UCSD-AML1 (cell line): Measurements from ENCODE around the gene TAS1R1.

Experiments used
- DNase-seq: peaks from one replicate; lab custom pipeline; 2025; ENCODE audit not compliant: unreplicated experiment; lab: John Stamatoyannopoulos, UW

The TAS1R1 gene

DNA sequence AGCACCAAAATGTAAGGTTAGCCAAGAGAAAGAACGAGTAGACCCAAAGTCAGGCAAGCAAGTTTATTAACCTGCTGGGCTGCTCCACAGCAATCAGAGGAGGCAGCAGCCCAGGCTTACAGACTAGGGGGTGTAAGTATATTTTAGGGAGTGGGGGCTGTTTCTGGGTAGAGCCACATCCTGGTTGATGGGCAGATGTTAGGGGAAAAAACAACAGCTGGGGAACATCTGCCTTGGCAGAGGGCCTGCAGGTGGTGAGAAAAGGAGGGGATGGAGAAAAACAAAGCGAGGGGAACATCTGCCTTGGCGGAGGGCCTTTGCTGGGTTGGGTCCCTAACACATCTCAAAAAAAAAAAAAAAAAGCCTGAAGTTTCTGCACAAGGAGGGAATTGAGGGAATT, 15.0 kb downstream of the TAS1R1 start:
- DNase-seq = no peak

DNA sequence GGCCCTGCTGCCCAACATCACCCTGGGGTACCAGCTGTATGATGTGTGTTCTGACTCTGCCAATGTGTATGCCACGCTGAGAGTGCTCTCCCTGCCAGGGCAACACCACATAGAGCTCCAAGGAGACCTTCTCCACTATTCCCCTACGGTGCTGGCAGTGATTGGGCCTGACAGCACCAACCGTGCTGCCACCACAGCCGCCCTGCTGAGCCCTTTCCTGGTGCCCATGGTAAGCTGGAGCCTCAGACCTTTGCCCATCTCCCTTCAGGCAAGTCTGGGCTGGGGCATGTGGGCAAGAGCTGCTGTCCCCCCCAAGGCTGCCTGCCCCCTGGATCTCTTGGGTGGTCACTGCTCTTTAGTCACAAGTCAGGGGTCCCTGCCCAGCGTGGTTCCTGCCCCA, 15.9 kb downstream of the TAS1R1 start:
- no peak for DNase-seq

DNA sequence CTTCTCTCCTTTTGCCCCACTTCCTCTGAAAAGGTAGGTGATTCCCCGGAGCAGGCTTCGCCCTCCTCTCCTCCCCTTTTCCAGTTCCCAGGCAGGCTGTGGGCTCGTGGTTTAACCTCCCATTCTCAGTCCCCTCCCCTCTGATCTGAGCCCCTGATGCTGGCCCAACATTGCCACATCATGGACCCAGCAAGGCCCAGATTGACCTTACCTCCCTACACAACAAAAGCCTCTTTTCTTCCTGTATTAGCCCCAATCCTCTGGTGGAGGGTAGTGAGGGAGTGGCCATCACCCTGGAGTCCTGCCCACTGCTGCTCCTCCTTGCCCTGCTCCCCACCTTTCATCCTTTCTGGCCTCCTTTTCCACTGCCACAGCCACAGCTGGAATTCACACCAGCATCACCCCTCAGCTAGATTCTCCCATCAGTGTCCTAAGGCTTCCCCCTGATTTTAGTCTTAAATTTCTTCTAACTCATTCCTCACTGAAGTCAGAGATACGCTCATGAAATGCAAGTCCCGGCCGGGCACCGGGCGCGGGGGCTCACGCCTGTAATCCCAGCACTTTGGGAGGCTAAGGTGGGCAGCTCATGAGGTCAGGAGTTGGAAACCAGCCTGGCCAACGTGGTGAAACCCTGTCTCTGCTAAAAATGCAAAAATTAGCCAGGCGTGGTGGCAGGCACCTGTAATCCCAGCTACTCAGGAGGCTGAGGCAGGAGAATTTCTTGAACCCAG, 17.7 kb downstream of the TAS1R1 start:
- DNase-seq = no peak

DNA sequence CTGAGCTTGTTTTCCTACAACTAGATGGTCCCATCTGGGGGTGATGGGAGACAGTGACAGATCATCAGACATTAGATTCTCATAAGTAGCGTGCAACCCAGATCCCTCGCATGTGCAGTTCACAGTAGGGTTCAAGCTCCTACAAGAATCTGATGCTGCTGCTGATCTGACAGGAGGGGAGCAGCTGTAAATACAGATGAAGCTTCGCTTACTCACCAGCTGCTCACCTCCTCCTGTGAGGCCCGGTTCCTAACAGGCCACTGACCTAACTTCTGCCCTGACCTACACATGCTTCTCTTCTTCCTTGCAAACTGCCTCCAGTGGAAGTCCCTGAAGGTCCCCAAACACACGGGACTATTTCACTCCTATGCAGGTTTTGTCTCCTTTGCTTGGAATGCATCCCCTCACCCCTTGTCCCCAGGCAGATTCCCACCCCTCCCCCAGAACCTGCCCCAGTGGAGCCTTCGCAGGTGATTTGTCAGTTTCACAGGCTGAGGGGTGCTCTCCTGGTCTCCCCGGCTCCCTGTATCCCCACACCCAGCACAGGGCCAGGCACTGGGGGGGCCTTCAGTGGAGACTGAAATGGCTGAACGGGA, 19.0 kb downstream of the TAS1R1 start:
- no peak for DNase-seq

DNA sequence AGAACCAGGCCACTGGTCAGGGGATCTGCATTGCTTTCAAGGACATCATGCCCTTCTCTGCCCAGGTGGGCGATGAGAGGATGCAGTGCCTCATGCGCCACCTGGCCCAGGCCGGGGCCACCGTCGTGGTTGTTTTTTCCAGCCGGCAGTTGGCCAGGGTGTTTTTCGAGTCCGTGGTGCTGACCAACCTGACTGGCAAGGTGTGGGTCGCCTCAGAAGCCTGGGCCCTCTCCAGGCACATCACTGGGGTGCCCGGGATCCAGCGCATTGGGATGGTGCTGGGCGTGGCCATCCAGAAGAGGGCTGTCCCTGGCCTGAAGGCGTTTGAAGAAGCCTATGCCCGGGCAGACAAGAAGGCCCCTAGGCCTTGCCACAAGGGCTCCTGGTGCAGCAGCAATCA, 19.7 kb downstream of the TAS1R1 start:
- DNase-seq = no peak

DNA sequence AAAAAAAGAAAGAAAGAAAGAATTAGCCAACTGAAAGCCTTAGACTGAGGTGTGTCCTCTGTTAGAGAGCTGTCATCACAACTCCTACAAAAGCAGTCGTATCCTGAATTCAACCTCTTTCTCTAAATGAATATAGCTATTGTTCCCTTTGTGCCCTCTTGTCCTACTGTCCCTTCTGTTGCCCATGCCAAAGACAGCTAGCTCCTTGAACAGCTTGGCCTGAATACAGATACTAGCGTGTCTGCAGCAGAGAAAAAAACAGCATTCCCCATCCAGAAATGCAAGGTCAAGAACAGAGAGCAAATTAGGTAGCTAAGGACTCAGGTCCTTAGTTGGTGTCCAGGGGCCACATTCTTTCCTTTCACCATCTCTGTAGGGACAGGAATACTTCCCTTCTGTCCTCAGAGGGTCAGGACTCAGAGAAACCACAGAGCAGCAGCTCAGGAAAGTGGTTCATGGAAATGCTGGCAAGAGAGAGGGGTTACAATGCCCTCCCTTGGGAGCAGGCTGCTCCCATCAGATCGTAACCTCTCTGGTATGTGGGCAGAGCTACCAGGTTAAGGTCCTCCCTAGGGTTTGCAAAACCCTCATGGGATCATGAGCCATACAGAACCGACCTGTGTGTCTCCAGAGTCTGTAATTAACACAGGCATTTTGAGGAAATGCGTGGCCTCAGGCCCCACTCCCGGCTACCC, 22.9 kb downstream of the TAS1R1 start:
- DNase-seq = no peak

DNA sequence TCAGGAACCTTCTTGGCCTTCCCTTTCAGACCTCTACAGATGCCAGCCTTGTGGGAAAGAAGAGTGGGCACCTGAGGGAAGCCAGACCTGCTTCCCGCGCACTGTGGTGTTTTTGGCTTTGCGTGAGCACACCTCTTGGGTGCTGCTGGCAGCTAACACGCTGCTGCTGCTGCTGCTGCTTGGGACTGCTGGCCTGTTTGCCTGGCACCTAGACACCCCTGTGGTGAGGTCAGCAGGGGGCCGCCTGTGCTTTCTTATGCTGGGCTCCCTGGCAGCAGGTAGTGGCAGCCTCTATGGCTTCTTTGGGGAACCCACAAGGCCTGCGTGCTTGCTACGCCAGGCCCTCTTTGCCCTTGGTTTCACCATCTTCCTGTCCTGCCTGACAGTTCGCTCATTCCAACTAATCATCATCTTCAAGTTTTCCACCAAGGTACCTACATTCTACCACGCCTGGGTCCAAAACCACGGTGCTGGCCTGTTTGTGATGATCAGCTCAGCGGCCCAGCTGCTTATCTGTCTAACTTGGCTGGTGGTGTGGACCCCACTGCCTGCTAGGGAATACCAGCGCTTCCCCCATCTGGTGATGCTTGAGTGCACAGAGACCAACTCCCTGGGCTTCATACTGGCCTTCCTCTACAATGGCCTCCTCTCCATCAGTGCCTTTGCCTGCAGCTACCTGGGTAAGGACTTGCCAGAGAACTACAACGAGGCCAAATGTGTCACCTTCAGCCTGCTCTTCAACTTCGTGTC, 23.7 kb downstream of the TAS1R1 start:
- no peak for DNase-seq

DNA sequence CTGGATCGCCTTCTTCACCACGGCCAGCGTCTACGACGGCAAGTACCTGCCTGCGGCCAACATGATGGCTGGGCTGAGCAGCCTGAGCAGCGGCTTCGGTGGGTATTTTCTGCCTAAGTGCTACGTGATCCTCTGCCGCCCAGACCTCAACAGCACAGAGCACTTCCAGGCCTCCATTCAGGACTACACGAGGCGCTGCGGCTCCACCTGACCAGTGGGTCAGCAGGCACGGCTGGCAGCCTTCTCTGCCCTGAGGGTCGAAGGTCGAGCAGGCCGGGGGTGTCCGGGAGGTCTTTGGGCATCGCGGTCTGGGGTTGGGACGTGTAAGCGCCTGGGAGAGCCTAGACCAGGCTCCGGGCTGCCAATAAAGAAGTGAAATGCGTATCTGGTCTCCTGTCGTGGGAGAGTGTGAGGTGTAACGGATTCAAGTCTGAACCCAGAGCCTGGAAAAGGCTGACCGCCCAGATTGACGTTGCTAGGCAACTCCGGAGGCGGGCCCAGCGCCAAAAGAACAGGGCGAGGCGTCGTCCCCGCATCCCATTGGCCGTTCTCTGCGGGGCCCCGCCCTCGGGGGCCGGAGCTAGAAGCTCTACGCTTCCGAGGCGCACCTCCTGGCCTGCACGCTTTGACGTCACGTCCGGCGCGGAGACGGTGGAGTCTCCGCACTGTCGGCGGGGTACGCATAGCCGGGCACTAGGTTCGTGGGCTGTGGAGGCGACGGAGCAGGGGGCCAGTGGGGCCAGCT, 24.4 kb downstream of the TAS1R1 start, which contains the start of gene ZBTB48:
Gene ZBTB48, plus strand, starts transcription at position 621 of the 745 bp plus-strand sequence. CDS start 616 bp downstream, outside the sequence.
- DNase-seq = peak; percentile 98

DNA sequence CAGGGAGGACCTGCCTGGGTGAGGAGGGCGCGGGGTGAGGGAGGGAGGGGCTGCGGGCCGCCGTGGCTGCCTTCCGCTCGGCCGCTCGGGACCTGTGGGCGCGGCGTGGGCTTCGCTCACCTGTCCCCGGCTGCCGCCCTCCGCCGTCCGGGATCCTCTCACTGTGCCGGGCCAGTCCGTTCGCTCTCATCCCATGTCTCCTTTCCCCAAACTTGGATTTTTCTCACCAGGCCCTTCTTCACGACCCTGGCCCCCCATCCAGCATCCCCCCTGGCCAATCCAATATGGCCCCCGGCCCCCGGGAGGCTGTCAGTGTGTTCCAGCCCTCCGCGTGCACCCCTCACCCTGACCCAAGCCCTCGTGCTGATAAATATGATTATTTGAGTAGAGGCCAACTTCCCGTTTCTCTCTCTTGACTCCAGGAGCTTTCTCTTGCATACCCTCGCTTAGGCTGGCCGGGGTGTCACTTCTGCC, 25.0 kb downstream of the TAS1R1 start:
- peak; percentile 51 for DNase-seq

DNA sequence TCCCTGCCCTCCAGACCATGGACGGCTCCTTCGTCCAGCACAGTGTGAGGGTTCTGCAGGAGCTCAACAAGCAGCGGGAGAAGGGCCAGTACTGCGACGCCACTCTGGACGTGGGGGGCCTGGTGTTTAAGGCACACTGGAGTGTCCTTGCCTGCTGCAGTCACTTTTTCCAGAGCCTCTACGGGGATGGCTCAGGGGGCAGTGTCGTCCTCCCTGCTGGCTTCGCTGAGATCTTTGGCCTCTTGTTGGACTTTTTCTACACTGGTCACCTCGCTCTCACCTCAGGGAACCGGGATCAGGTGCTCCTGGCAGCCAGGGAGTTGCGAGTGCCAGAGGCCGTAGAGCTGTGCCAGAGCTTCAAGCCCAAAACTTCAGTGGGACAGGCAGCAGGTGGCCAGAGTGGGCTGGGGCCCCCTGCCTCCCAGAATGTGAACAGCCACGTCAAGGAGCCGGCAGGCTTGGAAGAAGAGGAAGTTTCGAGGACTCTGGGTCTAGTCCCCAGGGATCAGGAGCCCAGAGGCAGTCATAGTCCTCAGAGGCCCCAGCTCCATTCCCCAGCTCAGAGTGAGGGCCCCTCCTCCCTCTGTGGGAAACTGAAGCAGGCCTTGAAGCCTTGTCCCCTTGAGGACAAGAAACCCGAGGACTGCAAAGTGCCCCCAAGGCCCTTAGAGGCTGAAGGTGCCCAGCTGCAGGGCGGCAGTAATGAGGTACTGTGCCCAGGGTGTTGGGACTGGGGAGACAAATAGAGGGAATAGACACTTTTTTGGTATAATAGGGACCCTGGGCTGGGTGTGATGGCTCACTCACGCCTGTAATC, 25.7 kb downstream of the TAS1R1 start:
- DNase-seq = peak; percentile 73

DNA sequence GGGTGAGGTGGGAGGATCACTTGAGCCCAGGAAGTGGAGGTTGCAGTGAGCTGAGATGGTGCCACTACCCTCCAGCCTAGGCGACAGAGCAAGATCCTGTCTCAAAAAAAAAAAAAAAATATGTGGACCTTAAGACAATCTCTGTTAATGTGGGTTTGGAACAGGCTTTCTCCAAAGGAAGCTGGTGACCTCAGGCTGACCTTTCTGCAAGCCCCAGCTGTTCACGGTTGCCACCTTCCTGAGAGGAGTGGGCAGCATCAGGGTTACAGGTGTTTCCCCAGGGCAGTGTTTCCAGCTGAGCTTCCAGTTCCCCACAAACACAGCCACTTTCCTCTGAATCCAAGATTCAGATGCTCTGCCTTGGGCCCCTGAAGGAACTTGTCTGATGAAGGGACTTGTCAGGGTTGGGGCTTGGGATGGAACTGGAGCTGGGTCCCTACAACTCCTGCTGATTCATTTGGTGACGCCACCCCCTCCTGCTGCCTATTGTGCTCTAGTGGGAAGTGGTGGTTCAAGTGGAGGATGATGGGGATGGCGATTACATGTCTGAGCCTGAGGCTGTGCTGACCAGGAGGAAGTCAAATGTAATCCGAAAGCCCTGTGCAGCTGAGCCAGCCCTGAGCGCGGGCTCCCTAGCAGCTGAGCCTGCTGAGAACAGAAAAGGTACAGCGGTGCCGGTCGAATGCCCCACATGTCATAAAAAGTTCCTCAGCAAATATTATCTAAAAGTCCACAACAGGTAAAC, 26.6 kb downstream of the TAS1R1 start:
- DNase-seq = peak; percentile 74

DNA sequence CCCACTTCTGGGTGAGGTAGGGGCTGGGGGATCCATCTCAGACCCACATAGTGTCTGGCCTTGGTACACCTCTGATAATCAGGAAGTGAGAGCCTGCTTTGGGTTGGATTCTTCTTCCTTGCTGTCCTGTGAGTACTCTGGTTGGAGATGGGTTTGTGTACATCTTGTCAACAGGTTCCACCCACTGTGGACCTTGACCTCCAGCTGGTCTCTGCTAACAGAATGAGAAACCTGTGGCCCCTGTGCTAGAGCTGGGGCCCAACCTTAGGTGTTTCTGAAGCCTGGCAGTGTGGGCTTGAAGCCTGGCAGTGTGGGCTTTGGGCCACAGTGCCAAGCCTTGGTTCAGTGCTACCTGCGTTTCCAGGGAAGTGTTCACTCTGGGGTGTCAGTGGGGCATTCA, 27.3 kb downstream of the TAS1R1 start:
- no peak for DNase-seq

DNA sequence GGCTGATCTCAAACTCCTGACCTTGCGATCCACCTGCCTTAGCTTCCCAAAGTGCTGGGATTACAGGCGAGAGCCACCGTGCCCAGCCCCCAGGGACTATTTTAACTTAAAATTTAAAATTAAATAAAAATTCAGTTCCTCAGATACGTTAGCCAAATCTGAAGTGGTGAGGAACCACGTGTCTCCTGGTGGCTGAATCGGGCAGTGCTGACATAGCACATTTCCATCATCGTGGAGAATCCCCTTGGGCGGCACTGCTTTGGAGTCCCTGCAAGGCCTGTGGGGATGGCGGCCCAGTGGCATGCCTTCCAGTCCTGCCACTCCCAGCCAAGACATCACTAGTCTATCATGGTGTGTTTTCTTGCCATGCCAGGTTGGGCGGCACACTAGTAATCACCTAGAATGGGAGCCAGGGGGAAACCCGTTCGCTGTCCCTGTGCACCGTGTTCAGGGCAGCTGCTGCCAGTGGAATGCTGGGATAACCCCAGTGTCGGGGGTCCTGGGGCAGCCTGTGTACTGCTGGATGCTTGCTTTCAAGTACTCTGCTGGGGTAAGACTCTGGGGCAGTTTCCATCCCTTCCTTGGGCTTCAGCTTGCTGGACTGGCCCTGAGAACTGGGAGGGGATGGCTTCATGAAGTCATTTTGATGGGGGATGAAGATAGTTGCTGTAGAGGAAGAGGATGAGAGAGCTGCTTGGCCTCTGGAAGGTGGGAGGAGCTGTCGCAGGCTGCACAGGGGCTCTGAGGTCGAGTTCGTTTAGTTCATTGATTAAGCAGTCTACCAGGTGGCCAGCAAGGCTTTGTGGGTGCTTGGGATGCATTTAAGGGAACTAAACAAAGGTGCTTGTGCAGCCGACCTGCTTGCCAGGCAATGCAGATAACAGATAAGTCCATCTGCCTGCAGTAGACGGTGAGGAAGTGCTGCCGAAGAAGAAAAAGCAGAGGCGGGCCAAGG, 29.3 kb downstream of the TAS1R1 start:
- no peak for DNase-seq

DNA sequence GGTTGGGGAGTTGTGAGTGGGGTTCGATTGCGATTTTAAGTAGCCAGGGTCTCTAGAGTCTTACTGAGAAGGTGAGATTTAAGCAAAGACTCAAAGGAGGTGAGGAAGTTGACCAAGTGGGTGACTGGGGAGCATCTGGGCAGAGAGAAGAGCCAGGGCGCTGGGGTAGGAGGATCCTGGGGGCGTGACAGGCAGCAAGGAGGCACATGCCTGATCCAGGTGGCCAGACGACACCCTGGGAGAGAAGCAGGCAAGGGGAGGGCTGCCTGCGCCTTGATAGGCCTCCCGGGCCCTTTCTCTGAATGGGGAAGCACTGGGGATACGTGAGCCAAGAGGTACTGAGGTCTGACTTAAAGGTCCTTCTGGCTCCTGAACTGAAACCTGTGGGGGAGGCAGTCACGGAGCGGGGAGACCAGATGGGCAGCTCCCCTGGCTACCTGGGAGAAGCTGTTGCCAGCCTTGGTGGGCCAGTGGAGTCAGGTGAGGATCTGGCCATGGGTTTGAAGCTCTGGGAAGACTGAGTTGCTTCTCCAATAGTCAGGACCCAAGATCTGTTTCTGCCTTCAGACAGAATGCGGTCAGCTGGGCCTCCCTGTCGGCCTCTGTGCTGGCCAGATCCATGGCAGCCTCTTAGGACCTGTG, 30.1 kb downstream of the TAS1R1 start:
- no peak for DNase-seq

DNA sequence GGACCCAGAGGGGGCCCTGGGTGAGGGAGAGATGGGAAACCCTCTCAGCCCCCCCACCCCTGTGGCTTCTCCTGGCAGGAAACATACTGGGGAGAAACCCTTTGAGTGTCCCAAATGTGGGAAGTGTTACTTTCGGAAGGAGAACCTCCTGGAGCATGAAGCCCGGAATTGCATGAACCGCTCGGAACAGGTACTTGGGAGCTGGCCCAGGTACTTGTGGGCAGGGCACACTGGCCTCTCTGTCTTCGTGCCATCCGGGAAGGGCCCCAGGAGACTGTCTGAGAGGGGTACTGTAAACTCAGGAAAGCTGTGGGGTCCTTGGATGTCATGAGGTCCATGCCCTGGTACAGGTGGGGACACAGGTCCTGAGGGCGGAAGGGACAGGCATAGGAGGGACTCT, 30.7 kb downstream of the TAS1R1 start:
- DNase-seq = no peak

DNA sequence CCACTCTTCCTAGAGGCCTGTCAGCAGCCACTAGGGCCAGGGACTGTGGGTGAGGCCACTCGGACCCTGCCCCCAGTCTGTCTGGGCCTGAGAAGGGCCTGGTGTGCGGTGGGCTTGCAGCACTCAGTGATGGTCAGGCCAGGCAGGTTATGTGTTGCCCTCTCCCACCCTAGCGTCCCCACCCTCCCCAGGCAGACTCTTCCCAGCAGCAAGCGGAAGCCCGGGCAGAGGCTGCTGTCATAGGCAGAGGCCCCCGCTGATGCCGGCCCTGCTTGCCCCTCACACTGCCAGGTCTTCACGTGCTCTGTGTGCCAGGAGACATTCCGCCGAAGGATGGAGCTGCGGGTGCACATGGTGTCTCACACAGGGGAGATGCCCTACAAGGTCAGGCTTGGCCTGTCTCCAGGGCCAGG, 31.3 kb downstream of the TAS1R1 start:
- DNase-seq = no peak

DNA sequence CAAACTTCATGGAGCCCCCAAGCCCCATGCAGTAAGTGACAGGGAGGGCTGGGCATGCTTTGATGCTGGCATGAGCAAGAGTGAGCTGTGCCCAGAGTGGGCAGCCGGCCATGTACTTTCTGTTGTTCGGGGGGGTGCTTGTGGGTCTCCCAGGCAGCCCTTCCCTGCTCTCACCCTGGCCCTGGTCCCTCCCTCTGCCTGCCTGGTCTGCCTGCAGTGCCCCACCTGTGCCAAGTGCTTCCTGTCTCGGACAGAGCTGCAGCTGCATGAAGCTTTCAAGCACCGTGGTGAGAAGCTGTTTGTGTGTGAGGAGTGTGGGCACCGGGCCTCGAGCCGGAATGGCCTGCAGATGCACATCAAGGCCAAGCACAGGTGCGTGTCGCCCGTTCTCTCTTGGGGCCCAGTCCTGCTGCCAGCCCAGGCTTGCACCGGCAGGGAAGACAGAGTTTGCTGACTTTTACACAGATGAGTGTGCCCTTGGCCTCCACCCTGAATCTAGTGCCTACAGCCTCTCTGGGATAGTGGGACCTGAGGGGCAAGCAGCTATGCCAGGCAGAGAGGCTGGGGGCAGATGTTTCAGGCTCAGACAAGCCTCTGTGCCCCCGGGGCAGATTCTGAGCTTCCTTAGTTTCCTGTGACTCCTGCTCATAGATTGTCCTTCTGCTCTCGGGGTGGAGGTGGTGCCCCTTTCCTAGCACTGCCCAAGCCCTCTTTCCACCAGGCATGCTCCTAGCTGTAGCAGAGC, 32.3 kb downstream of the TAS1R1 start:
- no peak for DNase-seq
